ENCODE results near the gene PREP.

The PREP gene

DNA sequence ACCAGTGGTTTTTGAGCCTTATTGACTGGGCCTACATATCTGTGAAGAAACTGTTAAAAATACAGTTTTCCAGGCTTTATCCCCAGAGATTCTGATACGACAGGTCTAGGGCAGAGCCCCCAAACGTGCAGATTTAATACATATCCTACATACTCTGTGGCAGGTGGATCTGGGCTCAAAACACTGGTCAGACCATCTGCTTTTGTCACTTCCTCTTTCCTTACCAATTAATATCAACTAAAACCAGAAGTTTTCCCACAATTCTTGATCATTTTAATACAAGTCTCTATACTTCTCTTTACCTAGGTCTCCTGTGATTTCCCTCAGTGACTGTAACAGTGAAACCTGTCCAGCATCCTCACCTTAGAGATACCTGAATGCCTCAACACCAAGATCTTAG lies 108.8 kb downstream of the PREP start:
- H3K27ac ChIP-seq (ENCODE audit: low read depth, low read length) = no peak overlapping the region
- H3K79me2 ChIP-seq (ENCODE audit: insufficient read depth, low read length) = no peaks in the 10 kb centered on the region
- no peaks in the 10 kb centered on the region for H3K27me3 ChIP-seq (ENCODE audit: low read length)
- no peaks in the 10 kb centered on the region for H4K20me1 ChIP-seq (ENCODE audit: low read depth, low read length)
- no peak for TF ChIP-seq CTCF (IDR thresholded peaks at IDR 0.05; ENCODE audit: insufficient read depth, low read length, poor library complexity, severe bottlenecking)
- TF ChIP-seq EZH2phosphoT487 (conservative IDR thresholded peaks at IDR 0.05; ENCODE audit: low read length) = no peak
- H2AFZ ChIP-seq (ENCODE audit: low read depth, low read length, severe bottlenecking) = no peak overlapping the region
- no peak overlapping the region for H3K9ac ChIP-seq (ENCODE audit: low read length)
- no peaks in the 10 kb centered on the region for H3K36me3 ChIP-seq (ENCODE audit: low read length)
- no peaks in the 10 kb centered on the region for H3F3A ChIP-seq (ENCODE audit: insufficient read depth)
- H3K4me2 ChIP-seq (ENCODE audit: low read depth, low read length, poor library complexity, severe bottlenecking) = no peak overlapping the region
- no peak overlapping the region for H3K4me3 ChIP-seq (ENCODE audit: insufficient read depth, low read length, poor library complexity, severe bottlenecking)
- H3K9me2 ChIP-seq (replicated peaks; ENCODE audit: insufficient read depth, low read length) = no peaks in the 10 kb centered on the region
- H3K9me3 ChIP-seq (ENCODE audit: insufficient read depth, low read length) = no peaks in the 10 kb centered on the region

GRCh38 chr6:105292689-105293339 lies 110.1 kb downstream of the PREP start:
- TF ChIP-seq EZH2phosphoT487 (conservative IDR thresholded peaks at IDR 0.05; ENCODE audit: low read length) = no peak
- no peak for TF ChIP-seq CTCF (IDR thresholded peaks at IDR 0.05; ENCODE audit: insufficient read depth, low read length, poor library complexity, severe bottlenecking)
- H3F3A ChIP-seq (ENCODE audit: insufficient read depth) = no peaks in the 10 kb centered on the region
- H3K36me3 ChIP-seq (ENCODE audit: low read length) = peaks cover under 1% of the 10 kb centered on the region; the same call in 1 of the 2 replicates
- no peaks in the 10 kb centered on the region for H3K9me3 ChIP-seq (ENCODE audit: insufficient read depth, low read length)
- no peak overlapping the region for H3K27ac ChIP-seq (ENCODE audit: low read depth, low read length)
- H3K4me3 ChIP-seq (ENCODE audit: insufficient read depth, low read length, poor library complexity, severe bottlenecking) = no peak overlapping the region
- H3K4me2 ChIP-seq (ENCODE audit: low read depth, low read length, poor library complexity, severe bottlenecking) = no peak overlapping the region
- no peaks in the 10 kb centered on the region for H3K79me2 ChIP-seq (ENCODE audit: insufficient read depth, low read length)
- H4K20me1 ChIP-seq (ENCODE audit: low read depth, low read length) = no peaks in the 10 kb centered on the region
- H3K9me2 ChIP-seq (replicated peaks; ENCODE audit: insufficient read depth, low read length) = no peaks in the 10 kb centered on the region
- no peak overlapping the region for H3K9ac ChIP-seq (ENCODE audit: low read length)
- no peaks in the 10 kb centered on the region for H3K27me3 ChIP-seq (ENCODE audit: low read length)
- no peak overlapping the region for H2AFZ ChIP-seq (ENCODE audit: low read depth, low read length, severe bottlenecking)

- TF ChIP-seq EZH2phosphoT487 (conservative IDR thresholded peaks at IDR 0.05; ENCODE audit: low read length) (no peak), CTCF (IDR thresholded peaks at IDR 0.05; ENCODE audit: insufficient read depth, low read length, poor library complexity, severe bottlenecking) (no peak)
- no peak overlapping the region for H2AFZ ChIP-seq (ENCODE audit: low read depth, low read length, severe bottlenecking)
- H3F3A ChIP-seq (ENCODE audit: insufficient read depth) = no peaks in the 10 kb centered on the region
- no peak overlapping the region for H3K27ac ChIP-seq (ENCODE audit: low read depth, low read length)
- no peak overlapping the region for H3K9ac ChIP-seq (ENCODE audit: low read length)
- H3K9me2 ChIP-seq (replicated peaks; ENCODE audit: insufficient read depth, low read length) = no peaks in the 10 kb centered on the region
- no peak overlapping the region for H3K4me2 ChIP-seq (ENCODE audit: low read depth, low read length, poor library complexity, severe bottlenecking)
- H3K27me3 ChIP-seq (ENCODE audit: low read length) = no peaks in the 10 kb centered on the region
- no peaks in the 10 kb centered on the region for H4K20me1 ChIP-seq (ENCODE audit: low read depth, low read length)
- H3K4me3 ChIP-seq (ENCODE audit: insufficient read depth, low read length, poor library complexity, severe bottlenecking) = no peak overlapping the region
- H3K36me3 ChIP-seq (ENCODE audit: low read length) = peaks cover 5% of the 10 kb centered on the region; the same call in 1 of the 2 replicates
- no peaks in the 10 kb centered on the region for H3K9me3 ChIP-seq (ENCODE audit: insufficient read depth, low read length)
- no peaks in the 10 kb centered on the region for H3K79me2 ChIP-seq (ENCODE audit: insufficient read depth, low read length)
Observed at GRCh38 chr6:105291525-105291924, 111.4 kb downstream of the PREP start.
